ENCODE data around the gene CPEB4.

- TF ChIP-seq CTCF (IDR thresholded peaks at IDR 0.05; ENCODE audit: low read depth, low read length) (no peak), EZH2phosphoT487 (IDR thresholded peaks at IDR 0.05; ENCODE audit: low read depth) (no peak)
These were observed 80.1 kb downstream of the CPEB4 start for GRCh38 chr5:173968154-173968797.

Measured in OCI-LY3 (cell line).